HG02943 (cell line): ENCODE data around the gene PLPP7.

Experiments used
- ATAC-seq: cut with Tn5 transposase; IDR thresholded peaks from one replicate; pipeline ENCODE4 v1.9.1; 2021; ENCODE audit warnings: mild to moderate bottlenecking, low read depth, moderate library complexity; ENCODE audit not compliant: unreplicated experiment

PLPP7 gene

GRCh38 chr9:131302244-131303075, 12.9 kb downstream of the PLPP7 start:
- ATAC-seq, result no peak

- no peak for ATAC-seq
Measured at GRCh38 chr9:131303381-131304321, 14.1 kb downstream of the PLPP7 start.

GRCh38 chr9:131304676-131305355, 15.3 kb downstream of the PLPP7 start:
- ATAC-seq, result no peak

GRCh38 chr9:131306397-131307004, 17.0 kb downstream of the PLPP7 start:
- ATAC-seq, result no peak

GRCh38 chr9:131307974-131308373, 18.5 kb downstream of the PLPP7 start:
- ATAC-seq, result no peak

GRCh38 chr9:131308452-131308851, 18.9 kb downstream of the PLPP7 start:
- ATAC-seq, result no peak

GRCh38 chr9:131308906-131309529, 19.5 kb downstream of the PLPP7 start:
- ATAC-seq, result no peak

- ATAC-seq, result no peak
Measured at GRCh38 chr9:131309530-131310276, 20.2 kb downstream of the PLPP7 start.

- no peak for ATAC-seq
Measured at GRCh38 chr9:131310833-131311554, 21.5 kb downstream of the PLPP7 start.

- ATAC-seq, result no peak
Measured at GRCh38 chr9:131312246-131312645, 22.7 kb downstream of the PLPP7 start.

GRCh38 chr9:131312822-131313770, 23.6 kb downstream of the PLPP7 start:
- ATAC-seq, result no peak

- no peak for ATAC-seq
Measured at GRCh38 chr9:131318231-131319085, 28.9 kb downstream of the PLPP7 start.

GRCh38 chr9:131319486-131319885, 30.0 kb downstream of the PLPP7 start:
- ATAC-seq, result no peak

GRCh38 chr9:131320031-131320685, 30.6 kb downstream of the PLPP7 start:
- ATAC-seq, result no peak

- ATAC-seq, result no peak
Measured at GRCh38 chr9:131323629-131324028, 34.1 kb downstream of the PLPP7 start.
